Keratinocyte (primary cell): Measurements from ENCODE around the gene SLC16A7. TPM values are rescaled to one million over a fixed set of nuclear protein-coding genes. Genes with fewer than 3 reads are reported as not detected.

Experiments used
- DNase-seq: peaks from one replicate; pipeline ENCODE4 v3.0.0-alpha.2; 2011; ENCODE audit warnings: low read depth, missing footprints, low spot score
- FAIRE-seq: peaks from 2 replicates; lab custom pipeline; 2011; peaks lifted over from hg19 to GRCh38; lab: Jason Lieb, UNC
- H2AFZ ChIP-seq: 2 replicates; pipeline ENCODE4 v1.6.0; 2012; ENCODE audit warnings: low read length, control low read depth, inconsistent platforms; ENCODE audit not compliant: control insufficient read depth
- H3K27ac ChIP-seq: 2 replicates; pipeline ENCODE4 v1.5.1; 2011; ENCODE audit warnings: low read length; ENCODE audit not compliant: control insufficient read depth, insufficient read depth
- H3K27me3 ChIP-seq: 3 replicates; pipeline ENCODE4 v1.6.0; 2011; ENCODE audit warnings: low read length; ENCODE audit not compliant: control insufficient read depth, insufficient read depth; ENCODE audit errors: extremely low read depth
- H3K36me3 ChIP-seq, 2 experiments: 2 replicates in 1 of 2; 3 replicates in 1 of 2; pipeline ENCODE4 v1.5.1; 2011; ENCODE audit warnings: low read length in 2 of 2, mild to moderate bottlenecking in 1 of 2; ENCODE audit not compliant: control insufficient read depth in 2 of 2, insufficient read depth in 2 of 2; ENCODE audit errors: extremely low read depth in 1 of 2
- H3K4me1 ChIP-seq: 3 replicates; pipeline ENCODE4 v1.5.1; 2011; ENCODE audit warnings: low read length; ENCODE audit not compliant: control insufficient read depth, insufficient read depth; ENCODE audit errors: extremely low read depth
- H3K4me2 ChIP-seq: 3 replicates; pipeline ENCODE4 v1.6.0; 2011; ENCODE audit warnings: low read depth, low read length; ENCODE audit not compliant: control insufficient read depth, insufficient read depth; ENCODE audit errors: extremely low read depth
- H3K4me3 ChIP-seq, 3 experiments: fragments of 200-600 bp in 1 of 3; sonication (generic) in 1 of 3; 2 replicates in 2 of 3; 3 replicates in 1 of 3; pipeline ENCODE4 v1.5.1; 2011 to 2016; ENCODE audit warnings: low read length in 3 of 3, mild to moderate bottlenecking in 3 of 3, control low read depth in 2 of 3, inconsistent platforms in 1 of 3, low read depth in 1 of 3, mixed read lengths in 1 of 3, mixed run types in 1 of 3, moderate library complexity in 1 of 3; ENCODE audit not compliant: control insufficient read depth in 2 of 3, insufficient read depth in 2 of 3; ENCODE audit errors: extremely low read depth in 1 of 3
- H3K79me2 ChIP-seq: 2 replicates; pipeline ENCODE4 v1.6.0; 2012; ENCODE audit warnings: low read length; ENCODE audit not compliant: control insufficient read depth, insufficient read depth
- H3K9ac ChIP-seq: 3 replicates; pipeline ENCODE4 v1.6.0; 2011; ENCODE audit warnings: low read length; ENCODE audit not compliant: control insufficient read depth, insufficient read depth; ENCODE audit errors: extremely low read depth
- H3K9me1 ChIP-seq: 3 replicates; pipeline ENCODE4 v1.6.0; 2011; ENCODE audit warnings: low read length; ENCODE audit not compliant: control insufficient read depth, insufficient read depth; ENCODE audit errors: extremely low read depth
- H3K9me3 ChIP-seq: 2 replicates; pipeline ENCODE4 v1.5.1; 2012; ENCODE audit warnings: low read depth, low read length; ENCODE audit not compliant: control insufficient read depth
- H4K20me1 ChIP-seq: 3 replicates; pipeline ENCODE4 v1.6.0; 2011; ENCODE audit warnings: low read length; ENCODE audit not compliant: control insufficient read depth, insufficient read depth; ENCODE audit errors: extremely low read depth
- EZH2 ChIP-seq: IDR thresholded peaks from one replicate; pipeline ENCODE4 v1.6.1; 2012; ENCODE audit warnings: inconsistent platforms, mild to moderate bottlenecking, low read length, moderate library complexity
- dilution Hi-C: fragments of 300-500 bp; cut with MboI; formaldehyde crosslinking; loops from one replicate; pipeline ENCODE4 v1.7.0; 2020; ENCODE audit warnings: low sequenced_read_pairs; ENCODE audit not compliant: extremely low pct_ligation_motif_present
- polyA plus RNA-seq, 5 experiments: library from polyadenylated mRNA; depleted of rRNA in 3 of 5; stranded (reverse) in 3 of 5; stranded (forward) in 1 of 5; unstranded in 1 of 5; fragments of >200 nt; gene quantifications; 1 replicate in 1 of 5; 2 replicates in 3 of 5; 3 replicates in 1 of 5; pipeline versions ENCODE4 v1.2.1 to v1.2.3, GENCODE V29; 2011 to 2012; ENCODE audit warnings: missing spikeins in 2 of 5, low read depth in 1 of 5, low replicate concordance in 1 of 5
- TF ChIP-seq, protein P1 (sequence below), 3 experiments: IDR thresholded peaks in 1 of 3; conservative IDR thresholded peaks in 1 of 3; optimal IDR thresholded peaks in 1 of 3; 2 replicates in 2 of 3; 3 replicates in 1 of 3; pipeline versions ENCODE3 to v1.5.1; 2011; ENCODE audit warnings: low read length in 3 of 3, mild to moderate bottlenecking in 3 of 3, moderate library complexity in 2 of 3, control low read depth in 1 of 3, inconsistent platforms in 1 of 3; ENCODE audit not compliant: insufficient read depth in 2 of 3; ENCODE audit errors: extremely low read depth in 1 of 3

Gene SLC16A7
- polyA plus RNA-seq, 1 donor (not counting 4 experiments of a cell fraction or from before 2014, with no cell fraction given), result 0.87 TPM

DNA sequence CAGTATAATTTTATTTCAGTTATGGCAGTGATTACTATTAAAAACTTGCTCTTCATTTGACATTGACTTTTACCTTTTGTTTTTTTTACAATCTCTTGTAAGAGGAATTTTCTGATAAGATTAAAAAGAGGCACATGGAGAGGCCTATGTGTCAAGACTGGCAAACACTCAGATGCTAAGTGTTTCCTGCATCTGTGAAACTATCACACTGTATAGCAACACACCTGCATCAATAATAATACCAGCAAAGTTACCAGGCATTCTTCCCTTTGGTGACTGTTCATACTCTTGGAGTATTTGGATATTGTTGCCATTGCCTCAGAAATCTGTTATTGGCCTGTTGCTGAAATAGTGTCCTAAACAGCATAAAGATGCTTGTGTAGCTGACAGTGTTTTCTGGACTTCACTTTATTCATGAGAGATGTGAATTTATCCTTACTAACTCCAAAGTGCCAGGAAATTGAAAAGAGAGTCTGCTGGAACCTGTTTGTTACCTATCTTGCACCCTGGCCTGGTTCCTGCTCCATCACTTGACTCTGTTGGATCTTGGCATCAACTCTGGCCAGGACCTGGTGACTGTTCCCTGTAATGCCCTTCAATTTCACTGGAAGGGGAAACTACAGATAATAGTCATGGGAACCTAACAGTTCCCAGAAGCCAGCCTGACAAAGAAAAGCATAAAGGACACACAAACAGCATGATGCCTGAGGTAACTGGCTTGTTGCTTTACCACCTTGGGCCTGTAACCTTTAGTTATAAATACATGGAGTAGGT, 19.8 kb downstream of the SLC16A7 start:
- no peak for FAIRE-seq

DNA sequence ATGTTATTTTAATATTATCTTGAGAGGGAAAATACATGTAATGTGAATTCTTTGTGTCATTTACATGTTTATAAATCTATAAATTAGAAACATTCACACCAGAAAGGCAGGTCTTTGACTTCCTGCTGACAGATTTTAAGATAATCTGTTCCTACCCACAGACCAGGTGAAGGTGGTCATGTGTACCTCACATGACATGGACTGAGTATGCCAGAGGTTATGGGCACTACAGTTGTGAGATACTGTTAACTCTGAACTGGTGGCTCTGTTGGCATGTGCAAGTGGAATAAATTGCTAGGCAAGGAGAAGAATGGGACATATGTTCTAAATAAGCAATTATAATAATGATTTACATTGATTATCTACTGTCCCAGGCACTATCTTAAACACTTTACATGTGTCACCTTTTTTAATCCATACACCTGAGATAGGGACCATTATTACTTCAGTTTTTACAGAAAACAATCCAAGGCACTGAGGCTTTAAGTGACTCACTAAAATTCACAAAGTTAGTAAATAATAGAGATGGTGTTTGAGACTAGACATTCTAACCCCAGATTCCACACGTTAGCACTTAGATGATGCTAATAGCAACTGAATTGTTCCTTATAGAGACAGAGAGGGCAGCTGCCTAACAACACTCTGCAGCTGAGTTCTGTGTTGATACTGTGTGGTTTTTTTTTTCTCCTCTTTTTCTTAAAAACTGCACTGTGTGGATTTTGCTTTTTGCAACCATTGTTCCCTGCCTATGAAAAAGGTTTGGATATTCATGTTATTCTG, 23.8 kb downstream of the SLC16A7 start:
- no peaks in the 10 kb centered on the region for H3K9me3 ChIP-seq
- dilution Hi-C loops, result no loop called here
- DNase-seq (no peak), FAIRE-seq (no peak)
- no peak overlapping the region for H2AFZ ChIP-seq
- TF ChIP-seq, protein P1, sequence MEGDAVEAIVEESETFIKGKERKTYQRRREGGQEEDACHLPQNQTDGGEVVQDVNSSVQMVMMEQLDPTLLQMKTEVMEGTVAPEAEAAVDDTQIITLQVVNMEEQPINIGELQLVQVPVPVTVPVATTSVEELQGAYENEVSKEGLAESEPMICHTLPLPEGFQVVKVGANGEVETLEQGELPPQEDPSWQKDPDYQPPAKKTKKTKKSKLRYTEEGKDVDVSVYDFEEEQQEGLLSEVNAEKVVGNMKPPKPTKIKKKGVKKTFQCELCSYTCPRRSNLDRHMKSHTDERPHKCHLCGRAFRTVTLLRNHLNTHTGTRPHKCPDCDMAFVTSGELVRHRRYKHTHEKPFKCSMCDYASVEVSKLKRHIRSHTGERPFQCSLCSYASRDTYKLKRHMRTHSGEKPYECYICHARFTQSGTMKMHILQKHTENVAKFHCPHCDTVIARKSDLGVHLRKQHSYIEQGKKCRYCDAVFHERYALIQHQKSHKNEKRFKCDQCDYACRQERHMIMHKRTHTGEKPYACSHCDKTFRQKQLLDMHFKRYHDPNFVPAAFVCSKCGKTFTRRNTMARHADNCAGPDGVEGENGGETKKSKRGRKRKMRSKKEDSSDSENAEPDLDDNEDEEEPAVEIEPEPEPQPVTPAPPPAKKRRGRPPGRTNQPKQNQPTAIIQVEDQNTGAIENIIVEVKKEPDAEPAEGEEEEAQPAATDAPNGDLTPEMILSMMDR (optimal IDR thresholded peaks at IDR 0.05 in 1 of 3, IDR thresholded peaks at IDR 0.05 in 1 of 3, conservative IDR thresholded peaks at IDR 0.05 in 1 of 3; ENCODE audit: extremely low read depth in 1 of 3, insufficient read depth in 2 of 3, low read length in 3 of 3), result no peak
- TF ChIP-seq EZH2, result no peak
- H3K9me1 ChIP-seq, result no peaks in the 10 kb centered on the region
- no peaks in the 10 kb centered on the region for H3K4me1 ChIP-seq
- H3K9ac ChIP-seq, result no peak overlapping the region
- no peaks in the 10 kb centered on the region for H3K36me3 ChIP-seq
- H3K4me2 ChIP-seq, result no peak overlapping the region
- H3K79me2 ChIP-seq, result no peaks in the 10 kb centered on the region
- H3K27ac ChIP-seq, result no peak overlapping the region
- no peaks in the 10 kb centered on the region for H3K27me3 ChIP-seq
- H4K20me1 ChIP-seq, result no peaks in the 10 kb centered on the region
- no peak overlapping the region for H3K4me3 ChIP-seq

More for the DNA sequence above, 19.8 kb downstream of the SLC16A7 start:
- no peak for DNase-seq
- H3K9me1 ChIP-seq, result no peaks in the 10 kb centered on the region
- H3K4me2 ChIP-seq, result no peak overlapping the region
- no peak overlapping the region for H3K27ac ChIP-seq
- no peaks in the 10 kb centered on the region for H3K27me3 ChIP-seq
- H3K9me3 ChIP-seq, result no peaks in the 10 kb centered on the region
- no peak overlapping the region for H2AFZ ChIP-seq
- H3K79me2 ChIP-seq, result no peaks in the 10 kb centered on the region
- no peaks in the 10 kb centered on the region for H4K20me1 ChIP-seq
- dilution Hi-C loops, result no loop called here
- no peak for TF ChIP-seq EZH2
- TF ChIP-seq, protein P1 (optimal IDR thresholded peaks at IDR 0.05 in 1 of 3, IDR thresholded peaks at IDR 0.05 in 1 of 3, conservative IDR thresholded peaks at IDR 0.05 in 1 of 3; ENCODE audit: extremely low read depth in 1 of 3, insufficient read depth in 2 of 3, low read length in 3 of 3), result no peak
- no peak overlapping the region for H3K9ac ChIP-seq
- no peaks in the 10 kb centered on the region for H3K4me1 ChIP-seq
- H3K4me3 ChIP-seq, result no peak overlapping the region
- no peaks in the 10 kb centered on the region for H3K36me3 ChIP-seq
